Raji (cell line): ENCODE data around the gene TRIM24.

Experiments used
- POLR2A ChIP-seq: IDR thresholded peaks from 2 replicates; pipeline ENCODE4 v1.6.1; 2011; ENCODE audit warnings: low read depth, low read length, control low read depth; ENCODE audit not compliant: insufficient read depth

Gene TRIM24

GRCh38 chr7:138610671-138611170, 150.7 kb downstream of the TRIM24 start:
- no peak for TF ChIP-seq POLR2A

GRCh38 chr7:138613630-138614029, 153.6 kb downstream of the TRIM24 start:
- TF ChIP-seq POLR2A, result no peak

- no peak for TF ChIP-seq POLR2A
These were observed 156.0 kb downstream of the TRIM24 start for GRCh38 chr7:138616085-138616484.

GRCh38 chr7:138618506-138618905, 158.4 kb downstream of the TRIM24 start:
- TF ChIP-seq POLR2A, result no peak

GRCh38 chr7:138618933-138619332, 158.9 kb downstream of the TRIM24 start:
- no peak for TF ChIP-seq POLR2A

- no peak for TF ChIP-seq POLR2A
These were observed 162.8 kb downstream of the TRIM24 start for GRCh38 chr7:138622841-138623240.

GRCh38 chr7:138625084-138625848, 165.2 kb downstream of the TRIM24 start:
- no peak for TF ChIP-seq POLR2A

- no peak for TF ChIP-seq POLR2A
These were observed 165.8 kb downstream of the TRIM24 start for GRCh38 chr7:138625849-138626230.

- TF ChIP-seq POLR2A, result no peak
These were observed 166.8 kb downstream of the TRIM24 start for GRCh38 chr7:138626846-138627245.

GRCh38 chr7:138627361-138627760, 167.3 kb downstream of the TRIM24 start:
- TF ChIP-seq POLR2A, result no peak

- TF ChIP-seq POLR2A, result no peak
These were observed 170.1 kb downstream of the TRIM24 start for GRCh38 chr7:138630059-138630610.

- TF ChIP-seq POLR2A, result no peak
These were observed 172.3 kb downstream of the TRIM24 start for GRCh38 chr7:138632384-138632783.

GRCh38 chr7:138632826-138633602, 173.0 kb downstream of the TRIM24 start:
- TF ChIP-seq POLR2A, result no peak
